CD4-positive, alpha-beta T cell treated with Interleukin-17A for 1 hour (primary cell): ENCODE results near the gene PTPRD.

Experiments used
- DNase-seq: peaks from one replicate; pipeline ENCODE4 v3.0.0-alpha.2; 2020

PTPRD gene

DNA sequence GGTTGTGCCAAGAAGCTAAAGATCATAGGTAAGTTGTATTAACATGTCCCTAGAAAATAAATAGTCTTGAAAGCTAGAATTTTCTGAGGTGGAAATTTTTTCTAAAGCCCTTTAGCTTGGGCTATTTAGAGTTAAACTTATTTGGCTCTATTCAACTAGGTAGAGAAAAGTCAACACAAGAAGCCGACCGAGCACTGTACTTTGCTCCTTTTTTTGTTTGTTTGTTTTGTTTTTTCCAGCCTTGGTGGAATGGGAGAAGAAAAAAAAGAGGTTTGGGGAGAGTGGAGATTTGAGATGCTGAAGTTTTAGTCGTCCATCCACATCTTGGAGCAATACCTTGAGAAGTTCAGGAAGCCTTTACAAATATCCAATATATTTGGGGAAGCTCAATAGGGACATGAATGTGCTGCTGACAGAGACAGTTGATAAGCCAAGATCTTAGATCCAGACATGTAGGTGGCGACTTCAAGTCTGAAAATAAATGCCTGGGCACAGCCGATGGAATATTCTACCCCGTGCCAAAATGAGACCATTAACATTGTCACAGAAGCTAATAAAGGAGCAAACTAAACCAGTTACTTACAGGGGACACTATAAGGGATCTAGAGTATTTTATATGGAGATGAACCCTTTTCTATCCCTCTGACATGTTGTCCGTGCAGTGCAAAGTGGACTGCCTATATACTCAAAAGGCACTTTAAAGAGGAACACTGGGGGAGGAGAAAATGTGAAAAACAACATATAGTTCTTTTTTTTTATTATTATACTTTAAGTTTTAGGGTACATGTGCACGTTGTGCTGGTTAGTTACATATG is 466.1 kb downstream of the PTPRD start:
- no peak for DNase-seq

DNA sequence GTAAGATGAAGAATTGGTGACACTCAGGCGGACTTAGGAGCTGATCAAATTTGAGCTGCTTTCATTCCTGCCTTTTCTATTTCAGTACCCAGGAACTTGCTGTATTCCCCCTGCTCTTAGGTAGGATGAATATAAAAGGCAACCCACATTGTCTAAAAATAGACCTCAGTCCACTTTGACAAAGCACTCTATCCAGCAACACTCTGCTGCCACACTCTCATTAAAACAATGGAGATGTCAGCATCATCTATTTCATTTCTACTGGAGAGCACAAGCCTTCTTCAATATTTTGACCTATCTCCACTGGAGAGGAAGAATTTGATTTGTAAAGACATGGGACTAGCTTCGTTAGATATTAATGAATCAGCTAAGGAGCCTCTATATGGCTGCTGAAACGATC is 468.4 kb downstream of the PTPRD start:
- no peak for DNase-seq

DNA sequence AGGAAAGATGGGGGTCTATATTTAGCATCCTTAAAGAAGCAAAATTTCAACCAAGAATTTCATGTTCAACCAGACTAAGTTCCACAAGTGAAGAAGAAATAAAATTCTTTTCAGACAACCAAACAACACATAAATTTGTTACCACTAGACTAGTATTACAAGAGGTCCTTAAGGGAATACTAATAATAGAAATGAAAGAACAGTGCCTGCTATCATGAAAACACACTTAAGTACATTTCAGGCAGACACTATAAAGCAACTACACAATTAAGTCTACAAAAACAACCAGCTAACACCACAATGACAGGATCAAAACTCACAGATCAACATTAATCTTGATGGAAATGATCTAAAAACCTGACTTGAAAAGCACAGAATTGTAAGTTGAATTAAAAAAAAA is 477.2 kb downstream of the PTPRD start:
- DNase-seq, result no peak

- DNase-seq, result no peak
Observed at GRCh38 chr9:10134266-10134665, 478.5 kb downstream of the PTPRD start.

- no peak for DNase-seq
Observed at GRCh38 chr9:10130061-10130675, 482.6 kb downstream of the PTPRD start.

DNA sequence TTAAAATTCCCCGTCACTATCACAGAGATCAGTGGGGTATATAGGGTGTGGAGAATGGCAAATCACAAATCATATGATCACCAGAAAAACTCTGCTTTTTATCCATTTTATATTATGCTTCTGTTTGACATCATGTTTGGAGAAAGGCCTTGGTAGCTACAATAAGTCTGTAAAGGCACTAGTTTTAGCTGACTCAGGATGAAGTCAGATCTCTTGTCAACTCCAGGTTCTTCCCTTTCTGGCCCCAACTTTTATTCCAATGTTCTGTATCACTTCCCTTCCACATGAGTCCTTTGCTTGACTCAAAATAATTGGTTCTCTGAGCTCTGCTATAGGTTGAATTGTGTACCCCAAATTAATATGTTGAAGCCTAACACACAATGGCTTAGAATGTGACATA is 484.9 kb downstream of the PTPRD start:
- no peak for DNase-seq

DNA sequence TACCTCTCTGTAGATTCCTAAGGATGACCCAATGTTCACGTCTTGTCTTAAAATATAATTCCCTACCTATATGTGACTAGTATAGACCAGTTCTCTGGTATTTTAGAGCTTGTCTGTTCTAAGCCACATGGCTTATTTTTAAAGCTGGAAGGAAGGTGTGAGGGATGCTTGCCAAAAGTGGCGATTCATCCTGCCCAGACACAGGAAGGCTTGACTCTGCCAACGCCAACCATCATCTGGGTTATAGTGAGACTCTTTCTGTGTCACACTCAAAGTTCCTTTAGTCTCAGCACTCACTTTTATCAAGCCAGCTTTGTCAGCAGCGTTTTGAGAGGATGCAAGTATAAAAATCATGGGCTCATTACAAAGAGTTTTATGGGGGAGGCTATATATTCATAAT is 500.0 kb downstream of the PTPRD start:
- no peak for DNase-seq

- no peak for DNase-seq
Observed at GRCh38 chr9:10112070-10112469, 500.7 kb downstream of the PTPRD start.

DNA sequence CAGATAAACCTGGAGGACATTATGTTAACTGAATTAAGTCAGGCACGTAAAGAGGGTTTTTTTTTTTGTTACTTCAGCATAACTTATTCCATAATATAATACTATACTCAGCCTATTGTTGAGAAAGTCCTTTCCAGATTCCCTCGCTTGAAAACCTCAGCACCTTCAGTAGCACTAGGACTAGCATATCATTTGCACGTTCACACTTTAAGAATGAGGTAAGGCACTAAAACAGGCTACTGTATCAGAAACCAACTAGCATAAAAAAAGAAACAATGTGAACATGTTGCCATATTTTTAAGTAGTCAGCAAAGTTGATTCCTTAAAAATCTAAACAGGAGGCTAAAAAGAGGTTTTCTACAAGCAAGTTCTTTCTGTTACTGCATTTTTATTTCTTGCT is 504.0 kb downstream of the PTPRD start:
- DNase-seq, result no peak

DNA sequence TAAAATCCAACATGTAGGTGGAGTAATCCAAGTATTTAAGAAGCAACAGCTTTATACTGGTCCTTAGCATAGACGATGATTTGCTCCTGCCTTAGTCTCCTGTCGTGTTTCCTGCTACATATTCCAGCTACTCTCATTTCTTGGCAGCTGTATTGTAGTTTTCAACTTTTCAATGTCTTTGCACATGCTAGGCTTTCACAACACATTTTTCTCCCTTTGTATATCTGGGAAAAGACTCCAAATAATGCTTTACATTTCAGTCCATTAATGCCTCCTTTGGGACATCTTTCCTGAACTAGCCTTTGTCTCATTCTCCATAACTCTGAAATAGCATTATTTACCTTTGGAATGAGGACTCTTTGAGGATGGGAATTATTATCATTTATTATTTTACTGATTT is 508.0 kb downstream of the PTPRD start:
- no peak for DNase-seq

- no peak for DNase-seq
Observed at GRCh38 chr9:10095208-10095607, 517.6 kb downstream of the PTPRD start.

GRCh38 chr9:10094563-10094962 is 518.2 kb downstream of the PTPRD start:
- DNase-seq, result no peak

- no peak for DNase-seq
Observed at GRCh38 chr9:10080012-10080411, 532.8 kb downstream of the PTPRD start.

DNA sequence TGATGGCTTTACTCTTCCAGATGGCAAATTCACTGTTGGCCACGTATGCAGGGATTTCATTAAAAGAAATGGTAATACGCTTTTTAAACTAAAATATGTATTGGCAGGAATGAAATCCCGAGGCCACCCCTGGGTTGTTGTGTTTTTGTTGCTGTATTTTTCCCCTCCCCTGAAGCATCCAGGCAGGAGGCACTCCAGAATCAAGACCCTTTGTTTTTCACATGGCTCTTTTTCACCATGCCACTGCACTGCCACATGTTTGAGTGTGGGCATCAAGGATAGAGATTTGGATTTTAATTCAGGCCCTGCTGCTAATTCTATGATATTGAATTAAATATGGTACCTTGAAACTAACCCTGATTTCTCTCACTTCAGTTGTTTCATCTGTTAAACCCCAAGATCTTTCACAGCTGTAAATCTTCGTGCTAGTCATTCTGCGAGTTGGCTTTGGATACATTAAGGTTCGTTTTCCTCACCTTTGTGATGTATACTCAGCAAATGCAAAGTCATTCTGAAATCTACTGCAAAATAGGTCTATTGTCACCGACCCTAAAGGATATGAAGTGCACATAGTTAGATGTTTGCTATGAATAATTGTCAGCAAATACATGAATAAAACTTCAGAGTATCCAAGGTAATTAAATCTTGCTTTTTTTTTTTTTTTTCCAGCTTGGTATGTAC is 533.4 kb downstream of the PTPRD start:
- DNase-seq, result no peak

- DNase-seq, result no peak
Observed at GRCh38 chr9:10071579-10071978, 541.2 kb downstream of the PTPRD start.

DNA sequence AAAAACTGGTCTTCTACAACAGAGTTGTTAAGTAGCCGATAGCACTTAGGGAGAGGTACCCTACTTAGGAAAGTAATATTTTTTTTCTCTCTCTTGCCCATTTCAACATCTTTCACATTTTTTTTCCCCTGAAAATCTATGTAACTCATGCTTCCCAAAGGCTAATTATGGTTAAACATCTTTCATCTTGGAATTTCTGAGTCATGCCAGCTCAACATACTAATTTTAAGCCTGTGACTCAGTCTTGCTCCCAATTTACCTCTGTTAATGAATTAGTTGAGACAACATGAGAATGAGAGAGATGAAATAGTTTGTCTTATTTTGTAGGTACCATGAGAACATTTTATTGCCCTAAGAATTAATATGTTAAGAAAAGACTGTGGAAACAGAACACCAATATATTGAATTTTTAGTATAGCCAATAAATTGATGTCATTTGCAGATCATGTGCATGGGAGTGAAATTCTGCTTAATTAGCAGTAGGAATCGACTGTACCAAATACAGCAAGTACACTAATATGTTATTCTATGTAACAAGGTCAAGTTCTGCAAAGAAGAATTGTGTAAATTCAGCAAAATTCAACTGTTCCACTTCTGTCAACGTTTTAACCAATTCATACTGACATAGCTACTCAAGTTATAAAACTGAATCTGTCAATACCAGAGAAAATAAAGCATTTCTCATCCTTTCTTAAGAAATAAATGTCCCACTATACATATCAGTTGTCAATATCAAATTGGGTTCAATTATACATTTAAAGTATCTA is 550.0 kb downstream of the PTPRD start:
- no peak for DNase-seq

DNA sequence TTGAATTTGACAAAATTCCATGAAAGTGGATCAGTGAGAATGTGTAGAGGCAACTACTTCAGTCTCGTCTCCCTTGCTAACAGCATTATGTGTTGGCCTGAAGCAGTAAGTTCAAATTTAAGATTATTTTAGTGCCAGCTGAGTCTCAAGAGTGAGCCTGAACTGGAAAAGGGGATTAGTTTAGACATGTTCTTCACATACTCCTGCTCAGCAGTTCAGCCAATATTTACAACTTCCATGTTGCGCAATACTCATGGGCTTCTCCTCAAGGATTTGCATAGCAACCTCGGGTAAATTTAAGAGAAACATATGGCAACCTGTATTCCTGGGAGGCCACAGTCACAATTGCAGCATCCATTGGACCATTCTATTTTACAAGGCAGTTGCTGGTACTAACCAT is 553.8 kb downstream of the PTPRD start:
- no peak for DNase-seq

GRCh38 chr9:10055886-10056395 is 556.9 kb downstream of the PTPRD start:
- no peak for DNase-seq

GRCh38 chr9:10054456-10054855 is 558.3 kb downstream of the PTPRD start:
- DNase-seq, result no peak

DNA sequence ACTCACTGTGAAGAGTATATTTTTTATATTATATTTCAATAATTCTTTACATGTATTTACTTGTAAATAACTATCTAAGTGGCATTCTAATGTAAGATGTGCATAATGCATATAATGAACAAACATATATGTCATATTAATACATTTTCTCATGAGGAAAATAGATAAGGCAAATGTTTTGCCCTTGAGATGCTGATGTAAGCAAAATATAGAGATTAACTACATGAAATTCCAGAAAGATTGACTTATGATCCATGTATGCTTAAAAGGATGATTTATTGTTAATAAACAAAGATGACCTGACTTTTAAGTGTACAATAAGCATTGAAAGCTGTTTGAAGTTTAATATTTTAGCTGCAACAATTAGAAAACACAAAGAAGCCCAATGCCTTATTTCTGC is 559.9 kb downstream of the PTPRD start:
- no peak for DNase-seq

DNA sequence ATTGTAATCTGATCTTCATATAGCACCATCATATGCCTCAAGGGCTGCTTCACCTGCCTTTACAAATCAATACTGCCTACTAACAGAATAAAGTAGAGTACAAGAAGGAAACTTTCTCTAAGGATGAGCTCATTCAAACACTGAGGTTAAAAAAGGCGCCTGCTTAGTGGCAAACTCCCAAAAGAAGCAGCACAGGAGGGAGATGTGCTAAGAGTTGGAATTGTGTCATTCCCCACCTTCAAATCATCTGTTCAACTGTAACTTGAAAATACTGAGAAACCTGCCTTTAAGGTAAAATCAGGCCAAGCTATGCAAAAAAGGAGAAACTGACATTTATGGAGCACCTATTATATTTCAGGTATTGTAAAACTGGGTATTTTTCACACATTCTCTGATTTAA is 560.6 kb downstream of the PTPRD start:
- no peak for DNase-seq

- DNase-seq, result no peak
Observed at GRCh38 chr9:10050016-10050415, 562.8 kb downstream of the PTPRD start.

DNA sequence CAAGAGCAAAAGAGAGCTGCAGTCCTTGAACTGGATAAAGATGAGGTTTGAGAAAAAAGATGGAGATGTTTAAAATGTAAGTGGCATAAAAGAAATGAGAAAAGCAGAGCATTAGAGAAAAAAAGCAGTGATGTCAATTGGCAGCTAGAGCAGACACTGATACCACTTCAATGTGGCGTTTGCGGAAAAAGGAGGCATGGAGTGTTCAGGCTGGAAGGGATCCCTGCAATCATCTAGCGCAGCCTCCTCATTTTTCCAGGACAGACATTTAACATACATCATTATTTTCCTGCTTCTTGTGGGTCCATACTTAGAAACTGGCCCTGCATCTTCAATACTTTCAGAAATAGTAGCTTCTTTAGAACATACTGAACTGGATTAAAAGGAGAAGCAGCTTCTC is 563.8 kb downstream of the PTPRD start:
- DNase-seq, result no peak
